ENCODE results near the gene IDE. TPM values are rescaled to one million over a fixed set of nuclear protein-coding genes. Genes with fewer than 3 reads are reported as not detected.

The IDE gene
- total RNA-seq, 1 experiment from 2014 or later, result 55.8 TPM

DNA sequence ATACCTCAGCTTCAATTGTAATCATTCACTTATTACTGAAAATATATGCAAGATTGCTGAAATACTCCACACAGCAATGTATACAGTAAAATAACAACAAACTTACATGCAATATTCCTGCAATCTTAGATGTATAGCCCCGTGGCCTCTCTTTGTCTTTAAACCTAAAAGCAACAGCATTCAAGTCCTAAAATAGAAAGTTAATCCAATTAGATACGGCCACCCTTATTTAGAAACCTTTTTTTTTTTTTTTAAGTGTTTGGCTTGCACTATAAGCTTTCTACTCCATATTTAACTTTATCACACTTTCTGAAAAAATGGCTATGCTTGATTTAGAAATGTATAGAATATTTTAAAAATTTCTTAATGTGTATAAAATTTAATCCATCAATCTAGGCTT, 67.6 kb downstream of the IDE start:
- no peaks in the 10 kb centered on the region for H4K20me1 ChIP-seq (ENCODE audit: insufficient read depth)
- no peak overlapping the region for H3K4me3 ChIP-seq (replicated peaks in 1 of 2; ENCODE audit: low read depth in 1 of 2, low read length in 2 of 2)
- TF ChIP-seq, protein P1, sequence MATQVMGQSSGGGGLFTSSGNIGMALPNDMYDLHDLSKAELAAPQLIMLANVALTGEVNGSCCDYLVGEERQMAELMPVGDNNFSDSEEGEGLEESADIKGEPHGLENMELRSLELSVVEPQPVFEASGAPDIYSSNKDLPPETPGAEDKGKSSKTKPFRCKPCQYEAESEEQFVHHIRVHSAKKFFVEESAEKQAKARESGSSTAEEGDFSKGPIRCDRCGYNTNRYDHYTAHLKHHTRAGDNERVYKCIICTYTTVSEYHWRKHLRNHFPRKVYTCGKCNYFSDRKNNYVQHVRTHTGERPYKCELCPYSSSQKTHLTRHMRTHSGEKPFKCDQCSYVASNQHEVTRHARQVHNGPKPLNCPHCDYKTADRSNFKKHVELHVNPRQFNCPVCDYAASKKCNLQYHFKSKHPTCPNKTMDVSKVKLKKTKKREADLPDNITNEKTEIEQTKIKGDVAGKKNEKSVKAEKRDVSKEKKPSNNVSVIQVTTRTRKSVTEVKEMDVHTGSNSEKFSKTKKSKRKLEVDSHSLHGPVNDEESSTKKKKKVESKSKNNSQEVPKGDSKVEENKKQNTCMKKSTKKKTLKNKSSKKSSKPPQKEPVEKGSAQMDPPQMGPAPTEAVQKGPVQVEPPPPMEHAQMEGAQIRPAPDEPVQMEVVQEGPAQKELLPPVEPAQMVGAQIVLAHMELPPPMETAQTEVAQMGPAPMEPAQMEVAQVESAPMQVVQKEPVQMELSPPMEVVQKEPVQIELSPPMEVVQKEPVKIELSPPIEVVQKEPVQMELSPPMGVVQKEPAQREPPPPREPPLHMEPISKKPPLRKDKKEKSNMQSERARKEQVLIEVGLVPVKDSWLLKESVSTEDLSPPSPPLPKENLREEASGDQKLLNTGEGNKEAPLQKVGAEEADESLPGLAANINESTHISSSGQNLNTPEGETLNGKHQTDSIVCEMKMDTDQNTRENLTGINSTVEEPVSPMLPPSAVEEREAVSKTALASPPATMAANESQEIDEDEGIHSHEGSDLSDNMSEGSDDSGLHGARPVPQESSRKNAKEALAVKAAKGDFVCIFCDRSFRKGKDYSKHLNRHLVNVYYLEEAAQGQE (IDR thresholded peaks at IDR 0.05; ENCODE audit: low read depth), result no peak
- no peak for TF ChIP-seq SIN3A (IDR thresholded peaks at IDR 0.05; ENCODE audit: low read depth)
- TF ChIP-seq CEBPB (IDR thresholded peaks at IDR 0.05; ENCODE audit: low read depth), result no peak
- no peak for TF ChIP-seq CBX3 (IDR thresholded peaks at IDR 0.05; ENCODE audit: low read depth)
- TF ChIP-seq POLR2A (IDR thresholded peaks at IDR 0.05; ENCODE audit: borderline replicate concordance, extremely low read depth, insufficient read depth, insufficient read length), result no peak
- no peak for TF ChIP-seq EGR1 (IDR thresholded peaks at IDR 0.05; ENCODE audit: low read depth)
- TF ChIP-seq, protein P2, sequence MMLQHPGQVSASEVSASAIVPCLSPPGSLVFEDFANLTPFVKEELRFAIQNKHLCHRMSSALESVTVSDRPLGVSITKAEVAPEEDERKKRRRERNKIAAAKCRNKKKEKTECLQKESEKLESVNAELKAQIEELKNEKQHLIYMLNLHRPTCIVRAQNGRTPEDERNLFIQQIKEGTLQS (IDR thresholded peaks at IDR 0.05), result no peak
- TF ChIP-seq JUND (IDR thresholded peaks at IDR 0.05), result no peak
- TF ChIP-seq, protein P3, sequence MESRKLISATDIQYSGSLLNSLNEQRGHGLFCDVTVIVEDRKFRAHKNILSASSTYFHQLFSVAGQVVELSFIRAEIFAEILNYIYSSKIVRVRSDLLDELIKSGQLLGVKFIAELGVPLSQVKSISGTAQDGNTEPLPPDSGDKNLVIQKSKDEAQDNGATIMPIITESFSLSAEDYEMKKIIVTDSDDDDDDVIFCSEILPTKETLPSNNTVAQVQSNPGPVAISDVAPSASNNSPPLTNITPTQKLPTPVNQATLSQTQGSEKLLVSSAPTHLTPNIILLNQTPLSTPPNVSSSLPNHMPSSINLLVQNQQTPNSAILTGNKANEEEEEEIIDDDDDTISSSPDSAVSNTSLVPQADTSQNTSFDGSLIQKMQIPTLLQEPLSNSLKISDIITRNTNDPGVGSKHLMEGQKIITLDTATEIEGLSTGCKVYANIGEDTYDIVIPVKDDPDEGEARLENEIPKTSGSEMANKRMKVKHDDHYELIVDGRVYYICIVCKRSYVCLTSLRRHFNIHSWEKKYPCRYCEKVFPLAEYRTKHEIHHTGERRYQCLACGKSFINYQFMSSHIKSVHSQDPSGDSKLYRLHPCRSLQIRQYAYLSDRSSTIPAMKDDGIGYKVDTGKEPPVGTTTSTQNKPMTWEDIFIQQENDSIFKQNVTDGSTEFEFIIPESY (IDR thresholded peaks at IDR 0.05; ENCODE audit: extremely low read depth, insufficient replicate concordance, low read length), result no peak
- no peak for TF ChIP-seq EZH2 (IDR thresholded peaks at IDR 0.05)
- no peak for TF ChIP-seq FOSL1 (IDR thresholded peaks at IDR 0.05; ENCODE audit: low read depth)
- TF ChIP-seq SRF (IDR thresholded peaks at IDR 0.05; ENCODE audit: low read depth), result no peak
- TF ChIP-seq ZFX (IDR thresholded peaks at IDR 0.05), result no peak
- TF ChIP-seq, protein P4, sequence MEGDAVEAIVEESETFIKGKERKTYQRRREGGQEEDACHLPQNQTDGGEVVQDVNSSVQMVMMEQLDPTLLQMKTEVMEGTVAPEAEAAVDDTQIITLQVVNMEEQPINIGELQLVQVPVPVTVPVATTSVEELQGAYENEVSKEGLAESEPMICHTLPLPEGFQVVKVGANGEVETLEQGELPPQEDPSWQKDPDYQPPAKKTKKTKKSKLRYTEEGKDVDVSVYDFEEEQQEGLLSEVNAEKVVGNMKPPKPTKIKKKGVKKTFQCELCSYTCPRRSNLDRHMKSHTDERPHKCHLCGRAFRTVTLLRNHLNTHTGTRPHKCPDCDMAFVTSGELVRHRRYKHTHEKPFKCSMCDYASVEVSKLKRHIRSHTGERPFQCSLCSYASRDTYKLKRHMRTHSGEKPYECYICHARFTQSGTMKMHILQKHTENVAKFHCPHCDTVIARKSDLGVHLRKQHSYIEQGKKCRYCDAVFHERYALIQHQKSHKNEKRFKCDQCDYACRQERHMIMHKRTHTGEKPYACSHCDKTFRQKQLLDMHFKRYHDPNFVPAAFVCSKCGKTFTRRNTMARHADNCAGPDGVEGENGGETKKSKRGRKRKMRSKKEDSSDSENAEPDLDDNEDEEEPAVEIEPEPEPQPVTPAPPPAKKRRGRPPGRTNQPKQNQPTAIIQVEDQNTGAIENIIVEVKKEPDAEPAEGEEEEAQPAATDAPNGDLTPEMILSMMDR (IDR thresholded peaks at IDR 0.05 in 2 of 3, conservative IDR thresholded peaks at IDR 0.05 in 1 of 3; ENCODE audit: borderline replicate concordance in 1 of 3, insufficient read depth in 1 of 3, low read depth in 2 of 3, low read length in 2 of 3), result no peak
- no peak for TF ChIP-seq POLR2AphosphoS5 (IDR thresholded peaks at IDR 0.05; ENCODE audit: low read depth, low read length)
- no peak for TF ChIP-seq ZNF274 (IDR thresholded peaks at IDR 0.05; ENCODE audit: low read depth, low read length)
- no peak for TF ChIP-seq TCF7L2 (IDR thresholded peaks at IDR 0.05; ENCODE audit: borderline replicate concordance, extremely low read depth, insufficient read depth, insufficient read length)
- TF ChIP-seq, protein P5, sequence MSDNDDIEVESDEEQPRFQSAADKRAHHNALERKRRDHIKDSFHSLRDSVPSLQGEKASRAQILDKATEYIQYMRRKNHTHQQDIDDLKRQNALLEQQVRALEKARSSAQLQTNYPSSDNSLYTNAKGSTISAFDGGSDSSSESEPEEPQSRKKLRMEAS (IDR thresholded peaks at IDR 0.05), result no peak
- TF ChIP-seq ELF1 (IDR thresholded peaks at IDR 0.05; ENCODE audit: borderline replicate concordance, low read depth), result no peak
- H3K36me3 ChIP-seq (ENCODE audit: control insufficient read depth in 1 of 2, insufficient read depth in 2 of 2, low read length in 2 of 2), result peaks cover 0 to 2% of the 10 kb centered on the region in 2 experiments; a peak in 2 of 4 replicates
- intact Hi-C loops (cut with micrococcal nuclease), result no loop called here
- no peaks in the 10 kb centered on the region for H3K9me2 ChIP-seq (ENCODE audit: insufficient read depth)
- H3K9ac ChIP-seq (ENCODE audit: low read length), result no peak overlapping the region
- ChIA-PET RAD21 (ENCODE audit: low non-redundant PET in 1 of 2, low total read pairs in 2 of 2, uncharacterized antibody in 2 of 2, unreplicated experiment in 2 of 2) (no interaction called here), POLR2A (no interaction called here), CTCF (interaction anchor here (0.8 kb wide), 1 partner anchor 11 kb away, joined by 3 read pairs; no protein-coding TSS in a partner anchor)
- H2AFZ ChIP-seq (ENCODE audit: low read depth, low read length, poor library complexity, severe bottlenecking), result no peak overlapping the region
- DNase-seq (ENCODE audit: low read depth, low spot score) (no peak), ATAC-seq (no peak)
- H3K79me2 ChIP-seq (ENCODE audit: insufficient read depth, low read length), result no peaks in the 10 kb centered on the region
- H3K4me2 ChIP-seq (ENCODE audit: low read length), result no peak overlapping the region
- H3K27ac ChIP-seq (ENCODE audit: low read depth, low read length), result no peak overlapping the region
- H3K9me3 ChIP-seq (ENCODE audit: control insufficient read depth in 1 of 2, insufficient read depth in 1 of 2, low read depth in 1 of 2, low read length in 2 of 2), result no peaks in the 10 kb centered on the region
- no TSS peak for BruUV-seq (replicated peaks)
- H3K27me3 ChIP-seq (ENCODE audit: insufficient read depth, low read length), result no peaks in the 10 kb centered on the region
- H3K4me1 ChIP-seq (ENCODE audit: control insufficient read depth in 1 of 2, insufficient read depth in 2 of 2, low read length in 2 of 2), result peaks cover 0 to 9% of the 10 kb centered on the region in 2 experiments; a peak in 1 of 4 replicates
